ENCODE data around the gene CALR3. TPM values are rescaled to one million over a fixed set of nuclear protein-coding genes. Genes with fewer than 3 reads are reported as not detected.
A peak's percentile ranks its signal among the peaks of the same experiment; 100 is the strongest.

Gene CALR3
- total and polyA plus RNA-seq, 2 of the 13 experiments (the other 11 are each of a cell fraction or from before 2014, with no cell fraction given), result not detected

- TF ChIP-seq, protein P1, sequence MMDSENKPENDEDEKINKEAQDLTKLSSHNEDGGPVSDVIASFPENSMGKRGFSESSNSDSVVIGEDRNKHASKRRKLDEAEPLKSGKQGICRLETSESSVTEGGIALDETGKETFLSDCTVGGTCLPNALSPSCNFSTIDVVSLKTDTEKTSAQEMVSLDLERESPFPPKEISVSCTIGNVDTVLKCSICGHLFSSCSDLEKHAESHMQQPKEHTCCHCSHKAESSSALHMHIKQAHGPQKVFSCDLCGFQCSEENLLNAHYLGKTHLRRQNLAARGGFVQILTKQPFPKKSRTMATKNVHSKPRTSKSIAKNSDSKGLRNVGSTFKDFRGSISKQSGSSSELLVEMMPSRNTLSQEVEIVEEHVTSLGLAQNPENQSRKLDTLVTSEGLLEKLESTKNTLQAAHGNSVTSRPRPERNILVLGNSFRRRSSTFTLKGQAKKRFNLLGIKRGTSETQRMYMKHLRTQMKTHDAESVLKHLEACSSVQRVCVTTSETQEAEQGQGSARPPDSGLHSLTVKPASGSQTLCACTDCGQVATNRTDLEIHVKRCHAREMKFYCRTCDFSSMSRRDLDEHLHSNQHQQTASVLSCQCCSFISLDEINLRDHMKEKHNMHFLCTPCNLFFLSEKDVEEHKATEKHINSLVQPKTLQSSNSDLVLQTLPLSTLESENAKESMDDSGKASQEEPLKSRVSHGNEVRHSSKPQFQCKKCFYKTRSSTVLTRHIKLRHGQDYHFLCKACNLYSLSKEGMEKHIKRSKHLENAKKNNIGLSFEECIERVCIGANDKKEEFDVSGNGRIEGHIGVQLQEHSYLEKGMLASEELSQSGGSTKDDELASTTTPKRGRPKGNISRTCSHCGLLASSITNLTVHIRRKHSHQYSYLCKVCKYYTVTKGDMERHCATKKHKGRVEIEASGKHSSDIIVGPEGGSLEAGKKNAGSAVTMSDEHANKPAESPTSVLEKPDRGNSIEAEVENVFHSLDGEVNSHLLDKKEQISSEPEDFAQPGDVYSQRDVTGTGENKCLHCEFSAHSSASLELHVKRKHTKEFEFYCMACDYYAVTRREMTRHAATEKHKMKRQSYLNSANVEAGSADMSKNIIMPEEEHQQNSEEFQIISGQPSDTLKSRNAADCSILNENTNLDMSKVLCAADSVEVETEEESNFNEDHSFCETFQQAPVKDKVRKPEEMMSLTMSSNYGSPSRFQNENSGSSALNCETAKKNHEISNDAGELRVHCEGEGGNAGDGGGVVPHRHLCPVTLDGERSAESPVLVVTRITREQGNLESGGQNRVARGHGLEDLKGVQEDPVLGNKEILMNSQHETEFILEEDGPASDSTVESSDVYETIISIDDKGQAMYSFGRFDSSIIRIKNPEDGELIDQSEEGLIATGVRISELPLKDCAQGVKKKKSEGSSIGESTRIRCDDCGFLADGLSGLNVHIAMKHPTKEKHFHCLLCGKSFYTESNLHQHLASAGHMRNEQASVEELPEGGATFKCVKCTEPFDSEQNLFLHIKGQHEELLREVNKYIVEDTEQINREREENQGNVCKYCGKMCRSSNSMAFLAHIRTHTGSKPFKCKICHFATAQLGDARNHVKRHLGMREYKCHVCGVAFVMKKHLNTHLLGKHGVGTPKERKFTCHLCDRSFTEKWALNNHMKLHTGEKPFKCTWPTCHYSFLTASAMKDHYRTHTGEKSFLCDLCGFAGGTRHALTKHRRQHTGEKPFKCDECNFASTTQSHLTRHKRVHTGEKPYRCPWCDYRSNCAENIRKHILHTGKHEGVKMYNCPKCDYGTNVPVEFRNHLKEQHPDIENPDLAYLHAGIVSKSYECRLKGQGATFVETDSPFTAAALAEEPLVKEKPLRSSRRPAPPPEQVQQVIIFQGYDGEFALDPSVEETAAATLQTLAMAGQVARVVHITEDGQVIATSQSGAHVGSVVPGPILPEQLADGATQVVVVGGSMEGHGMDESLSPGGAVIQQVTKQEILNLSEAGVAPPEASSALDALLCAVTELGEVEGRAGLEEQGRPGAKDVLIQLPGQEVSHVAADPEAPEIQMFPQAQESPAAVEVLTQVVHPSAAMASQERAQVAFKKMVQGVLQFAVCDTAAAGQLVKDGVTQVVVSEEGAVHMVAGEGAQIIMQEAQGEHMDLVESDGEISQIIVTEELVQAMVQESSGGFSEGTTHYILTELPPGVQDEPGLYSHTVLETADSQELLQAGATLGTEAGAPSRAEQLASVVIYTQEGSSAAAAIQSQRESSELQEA (CRISPR knock-in tag; IDR thresholded peaks at IDR 0.05; ENCODE audit: not compliant biosample characterization), result peak; percentile 85
- TF ChIP-seq, protein P2, sequence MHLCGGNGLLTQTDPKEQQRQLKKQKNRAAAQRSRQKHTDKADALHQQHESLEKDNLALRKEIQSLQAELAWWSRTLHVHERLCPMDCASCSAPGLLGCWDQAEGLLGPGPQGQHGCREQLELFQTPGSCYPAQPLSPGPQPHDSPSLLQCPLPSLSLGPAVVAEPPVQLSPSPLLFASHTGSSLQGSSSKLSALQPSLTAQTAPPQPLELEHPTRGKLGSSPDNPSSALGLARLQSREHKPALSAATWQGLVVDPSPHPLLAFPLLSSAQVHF (CRISPR knock-in tag; IDR thresholded peaks at IDR 0.05), result 0 out of 2 replicates have a peak, but pooled peaks have one; percentile 12
- TF ChIP-seq PRDM10 (CRISPR knock-in tag; IDR thresholded peaks at IDR 0.05; ENCODE audit: low read depth) (no peak; the same call in 1 of the 2 replicates), POGZ (CRISPR knock-in tag; IDR thresholded peaks at IDR 0.05) (peak; percentile 53; the same call in 1 of the 2 replicates), STAG1 (CRISPR knock-in tag; IDR thresholded peaks at IDR 0.05) (no peak), ZNF609 (CRISPR knock-in tag; IDR thresholded peaks at IDR 0.05; ENCODE audit: borderline replicate concordance) (peak; percentile 30; the same call in 1 of the 2 replicates), TERF1 (CRISPR knock-in tag; IDR thresholded peaks at IDR 0.05) (no peak)
Observed at GRCh38 chr19:16542045-16542909, 46.3 kb upstream of the CALR3 start, which contains the start of gene CHERP (continued).
